Stomach (tissue), 9 donors: Measurements from ENCODE around the gene MREG. TPM values are rescaled to one million over a fixed set of nuclear protein-coding genes. Genes with fewer than 3 reads are reported as not detected.

Experiments used
- DNase-seq, 2 donors: peaks; one replicate each; pipeline versions ENCODE4 v3.0.0 to v3.0.0-alpha.2; 2013 to 2019
- H3K27ac ChIP-seq, 5 donors: fragments of 200-600 bp in 4 of 5; sonication (generic) in 4 of 5; one replicate each; pipeline ENCODE4 v1.5.1; 2013 to 2019; ENCODE audit warnings: mild to moderate bottlenecking in 1 of 5, moderate library complexity in 1 of 5
- H3K27me3 ChIP-seq, 3 donors: fragments of 200-600 bp; sonication (generic); one replicate each; pipeline ENCODE4 v1.5.1; 2017 to 2019; ENCODE audit warnings: mixed run types in 1 of 3
- H3K36me3 ChIP-seq, 4 donors: fragments of 200-600 bp; sonication (generic); 1 replicate in 3 of 4; 2 replicates in 1 of 4; pipeline ENCODE4 v1.5.1; 2016 to 2019
- H3K4me1 ChIP-seq, 4 donors: fragments of 200-600 bp; sonication (generic); one replicate each; pipeline ENCODE4 v1.5.1; 2016 to 2019
- H3K4me3 ChIP-seq, 4 donors: fragments of 200-600 bp; sonication (generic) in 3 of 4; one replicate each; pipeline ENCODE4 v1.5.1; 2016 to 2019; ENCODE audit warnings: mild to moderate bottlenecking in 1 of 4
- H3K9me3 ChIP-seq, 4 donors: fragments of 200-600 bp; sonication (generic); one replicate each; pipeline ENCODE4 v1.5.1; 2016 to 2019
- EP300 ChIP-seq: sonication (generic); formaldehyde crosslinking; IDR thresholded peaks from one replicate; pipeline ENCODE4 v1.6.1; 2017; ENCODE audit warnings: antibody characterized with exemption
- POLR2A ChIP-seq, 4 donors: fragments of 450-650 bp; IDR thresholded peaks; one replicate each; pipeline ENCODE4 v1.6.1; 2016; ENCODE audit warnings: antibody characterized with exemption in 4 of 4, control low read depth in 2 of 4, mild to moderate bottlenecking in 1 of 4, moderate library complexity in 1 of 4
- POLR2AphosphoS5 ChIP-seq, 3 donors: sonication (generic); formaldehyde crosslinking; IDR thresholded peaks; one replicate each; pipeline ENCODE4 v1.6.1; 2016; ENCODE audit warnings: antibody characterized with exemption in 3 of 3
- WGBS, 5 donors: extraction: QIAGEN DNeasy Blood & Tissue Kit in 3 of 5; methylation state at CpG; one replicate each; pipeline versions ENCODE4 v1.1.5 to v1.1.7; 2013 to 2018; 5-methylcytosine and 5-hydroxymethylcytosine counted together
- intact Hi-C: fragments of 100-400 bp; cut with DNase I; formaldehyde crosslinking; loops from one replicate; pipeline ENCODE4 v1.15.1; 2023; ENCODE audit warnings: low total_unique reads
- polyA plus RNA-seq, 3 donors: library from polyadenylated mRNA; stranded (reverse); fragments of 200-250 nt; gene quantifications; one replicate each; pipeline ENCODE4 v1.2.3, GENCODE V29; 2013
- total RNA-seq, 5 donors: library from RNA; depleted of rRNA; stranded (reverse); fragments of >200 nt; gene quantifications; one replicate each; pipeline versions ENCODE4 v1.1.0 to v1.2.3, GENCODE V29; 2014 to 2016
- TF ChIP-seq, protein P1 (sequence below), 7 experiments: fragments of 450-650 bp in 4 of 7; fragments of 200-600 bp in 3 of 7; sonication (generic) in 3 of 7; IDR thresholded peaks; one replicate each; pipeline ENCODE4 v1.5.1; 2016 to 2019; ENCODE audit warnings: antibody characterized with exemption in 7 of 7, control low read depth in 2 of 7, mild to moderate bottlenecking in 1 of 7
- donor health status: healthy with polysubstance abuse.
- donor health status: Bipolar disorder and iron deficiency.
- donor health status: healthy.

MREG gene
- total and polyA plus RNA-seq, 8 donors: 2.2 to 21.7 (median 4.6) TPM

DNA sequence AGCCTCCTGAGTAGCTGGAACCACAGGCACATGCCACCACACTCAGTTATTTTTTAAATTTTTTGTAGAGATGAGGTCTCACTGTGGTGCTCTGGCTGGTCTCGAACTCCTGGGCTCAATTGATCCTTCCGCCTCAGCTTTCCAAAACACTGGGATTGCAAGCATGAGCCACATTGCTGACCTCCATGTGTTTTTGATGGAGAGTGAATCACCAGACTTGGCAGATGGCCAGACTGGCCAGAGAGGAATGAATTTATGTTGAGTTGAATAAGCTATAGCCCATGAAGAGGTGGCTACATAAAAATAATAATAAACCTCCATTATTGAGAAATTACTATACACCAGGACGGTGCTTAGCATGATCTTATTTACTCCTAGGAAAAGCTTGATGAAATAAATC lies 91.5 kb downstream of the MREG start:
- TF ChIP-seq EP300 (no peak), POLR2A (IDR thresholded peaks at IDR 0.05) (no peak), POLR2AphosphoS5 (IDR thresholded peaks at IDR 0.05) (no peak)
- TF ChIP-seq, protein P1, sequence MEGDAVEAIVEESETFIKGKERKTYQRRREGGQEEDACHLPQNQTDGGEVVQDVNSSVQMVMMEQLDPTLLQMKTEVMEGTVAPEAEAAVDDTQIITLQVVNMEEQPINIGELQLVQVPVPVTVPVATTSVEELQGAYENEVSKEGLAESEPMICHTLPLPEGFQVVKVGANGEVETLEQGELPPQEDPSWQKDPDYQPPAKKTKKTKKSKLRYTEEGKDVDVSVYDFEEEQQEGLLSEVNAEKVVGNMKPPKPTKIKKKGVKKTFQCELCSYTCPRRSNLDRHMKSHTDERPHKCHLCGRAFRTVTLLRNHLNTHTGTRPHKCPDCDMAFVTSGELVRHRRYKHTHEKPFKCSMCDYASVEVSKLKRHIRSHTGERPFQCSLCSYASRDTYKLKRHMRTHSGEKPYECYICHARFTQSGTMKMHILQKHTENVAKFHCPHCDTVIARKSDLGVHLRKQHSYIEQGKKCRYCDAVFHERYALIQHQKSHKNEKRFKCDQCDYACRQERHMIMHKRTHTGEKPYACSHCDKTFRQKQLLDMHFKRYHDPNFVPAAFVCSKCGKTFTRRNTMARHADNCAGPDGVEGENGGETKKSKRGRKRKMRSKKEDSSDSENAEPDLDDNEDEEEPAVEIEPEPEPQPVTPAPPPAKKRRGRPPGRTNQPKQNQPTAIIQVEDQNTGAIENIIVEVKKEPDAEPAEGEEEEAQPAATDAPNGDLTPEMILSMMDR (IDR thresholded peaks at IDR 0.05): no peak
- WGBS, 5 donors: 53 to 77% (median 70%) methylated on average over 3 of the region's 3 CpGs
- H3K27ac ChIP-seq: no peak overlapping the region
- H3K4me1 ChIP-seq: peaks cover 0 to 14% (median 6%) of the 10 kb centered on the region in 4 donors
- no peaks in the 10 kb centered on the region for H3K27me3 ChIP-seq
- DNase-seq: peak; percentile 50 to 73
- H3K4me3 ChIP-seq: no peak overlapping the region
- intact Hi-C loops: no loop called here
- H3K36me3 ChIP-seq: no peaks in the 10 kb centered on the region
- no peaks in the 10 kb centered on the region for H3K9me3 ChIP-seq

DNA sequence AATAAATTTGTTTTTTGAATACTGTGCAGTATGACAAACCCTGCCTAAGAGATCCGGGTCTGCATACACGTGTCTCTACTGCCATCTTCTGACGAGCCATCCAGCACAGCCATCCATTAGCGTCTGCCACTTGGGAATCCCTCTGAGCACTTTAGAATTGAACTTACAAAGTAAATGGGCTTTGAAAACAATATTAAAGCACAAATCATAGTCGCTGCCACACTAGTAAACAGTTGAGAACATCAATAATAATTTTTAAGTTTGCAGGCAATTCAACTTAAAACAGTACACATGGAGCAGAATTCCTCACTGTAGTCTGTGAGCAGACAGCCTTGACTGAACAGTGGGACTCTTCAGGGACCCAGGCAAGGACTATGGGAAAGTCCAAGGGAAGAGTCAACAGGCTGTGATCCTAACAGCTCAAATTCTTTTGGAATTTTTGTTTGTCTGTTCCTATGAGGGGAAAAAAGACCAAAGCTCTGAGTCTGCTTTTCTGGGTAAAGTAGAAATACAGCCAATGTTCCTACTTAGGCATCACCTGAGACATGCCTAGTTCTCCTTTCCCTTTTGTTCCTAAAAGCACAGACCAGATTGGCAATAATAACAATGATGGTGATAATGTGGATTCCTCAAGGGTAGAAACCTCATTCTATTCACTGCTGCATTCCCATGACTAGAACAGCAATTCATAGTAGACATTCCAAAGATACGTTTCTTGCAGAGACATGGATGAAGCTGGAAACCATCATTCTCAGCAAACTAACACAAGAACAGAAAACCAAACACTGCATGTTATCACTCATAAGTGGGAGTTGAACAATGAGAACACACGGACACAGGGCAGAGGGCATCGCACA lies 92.9 kb downstream of the MREG start:
- WGBS, 5 donors: 15 to 24% (median 19%) methylated on average over 8 of the region's 8 CpGs
- intact Hi-C loops: no loop called here
- Histone ChIP-seq H3K27me3 (no peaks in the 10 kb centered on the region), H3K36me3 (no peaks in the 10 kb centered on the region), H3K9me3 (no peaks in the 10 kb centered on the region), H3K27ac (no peak overlapping the region), H3K4me3 (no peak overlapping the region), H3K4me1 (peaks cover 0 to 14% (median 6%) of the 10 kb centered on the region in 4 donors)
- TF ChIP-seq, protein P1 (IDR thresholded peaks at IDR 0.05): peak in 5 of 7 experiments; percentile 49 to 76 (median 61)
- TF ChIP-seq POLR2A (IDR thresholded peaks at IDR 0.05): no peak
- DNase-seq: peak; percentile 59 to 92

DNA sequence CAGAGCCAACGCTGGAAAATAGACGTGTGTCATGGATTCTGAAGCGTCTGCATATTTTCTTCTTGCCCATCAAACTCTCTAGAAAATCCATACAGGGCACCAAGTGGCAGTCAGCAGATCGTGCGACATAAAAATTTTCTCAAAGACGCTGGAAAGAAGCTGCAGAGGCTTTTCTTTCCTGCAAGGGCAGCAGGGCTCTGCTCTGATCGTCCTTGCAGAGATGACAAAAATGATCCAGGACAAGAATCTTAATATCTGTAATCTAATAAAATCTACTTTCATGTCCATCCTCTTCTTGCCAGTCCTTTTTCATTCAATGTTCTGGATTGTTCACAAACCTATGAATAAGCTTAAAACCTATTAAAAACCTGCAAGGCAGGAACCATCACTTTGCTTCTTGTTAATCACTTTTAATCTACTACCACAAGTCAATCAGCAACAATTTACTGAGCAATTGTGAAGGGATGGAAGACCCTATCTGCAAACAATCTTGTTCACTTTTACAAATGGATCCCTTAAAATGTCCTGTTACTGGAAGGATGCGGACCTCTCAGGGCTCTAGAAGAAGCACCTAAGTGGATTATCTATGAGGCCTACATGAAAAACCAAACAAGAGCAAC lies 93.6 kb downstream of the MREG start:
- intact Hi-C loops: no loop called here
- no peaks in the 10 kb centered on the region for H3K9me3 ChIP-seq
- H3K4me3 ChIP-seq: no peak overlapping the region
- H3K27ac ChIP-seq: no peak overlapping the region
- TF ChIP-seq POLR2AphosphoS5 (IDR thresholded peaks at IDR 0.05) (no peak), POLR2A (IDR thresholded peaks at IDR 0.05) (no peak), EP300 (no peak)
- TF ChIP-seq, protein P1 (IDR thresholded peaks at IDR 0.05): no peak
- no peaks in the 10 kb centered on the region for H3K27me3 ChIP-seq
- H3K36me3 ChIP-seq: no peaks in the 10 kb centered on the region
- DNase-seq: no peak
- peaks cover 0 to 14% (median 6%) of the 10 kb centered on the region in 4 donors for H3K4me1 ChIP-seq
- WGBS, 5 donors: 63 to 70% (median 68%) methylated on average over 8 of the region's 8 CpGs

DNA sequence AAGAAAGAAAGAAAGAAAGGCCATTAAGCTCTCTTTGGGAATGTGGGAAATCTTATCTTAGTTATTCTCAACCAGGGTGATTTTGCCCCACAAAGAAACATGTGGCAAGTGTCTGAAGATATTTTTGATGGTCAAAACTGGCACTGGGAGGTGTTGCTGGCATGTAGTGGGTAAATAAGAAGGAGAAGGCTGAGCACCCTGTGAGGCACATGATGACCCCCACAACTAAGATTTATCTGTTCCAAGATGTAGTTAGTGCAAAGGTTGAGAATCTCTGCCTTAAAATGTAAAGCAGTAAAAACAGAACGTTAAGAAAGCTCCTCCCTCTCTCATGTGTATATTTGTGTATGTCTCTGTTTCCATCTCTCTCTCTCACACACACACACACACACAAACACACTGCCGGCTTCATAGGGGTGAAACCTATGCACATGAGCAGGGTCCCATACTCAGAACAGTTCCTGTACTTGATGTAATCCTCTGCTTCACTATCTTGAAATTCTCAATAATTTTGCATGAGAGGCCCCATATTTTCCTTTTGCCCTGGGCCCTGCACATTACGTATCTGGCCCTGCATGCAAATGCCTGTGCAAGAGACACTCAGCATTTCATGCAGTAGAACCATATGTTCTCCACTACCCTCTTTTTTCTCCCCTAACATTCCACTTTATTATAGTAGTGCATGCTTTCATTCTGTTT lies 94.3 kb downstream of the MREG start:
- Histone ChIP-seq H3K27ac (no peak overlapping the region), H3K4me1 (peaks cover 0 to 14% (median 6%) of the 10 kb centered on the region in 4 donors), H3K36me3 (no peaks in the 10 kb centered on the region), H3K9me3 (no peaks in the 10 kb centered on the region), H3K27me3 (no peaks in the 10 kb centered on the region), H3K4me3 (no peak overlapping the region)
- WGBS, 5 donors: 53 to 62% (median 56%) methylated on average over 3 of the region's 3 CpGs
- intact Hi-C loops: no loop called here
- no peak for DNase-seq
- TF ChIP-seq, protein P1 (IDR thresholded peaks at IDR 0.05): no peak
- TF ChIP-seq POLR2AphosphoS5 (IDR thresholded peaks at IDR 0.05): no peak
- no peak for TF ChIP-seq EP300
- no peak for TF ChIP-seq POLR2A (IDR thresholded peaks at IDR 0.05)
